ENCODE measurements around the gene CD109. TPM values are rescaled to one million over a fixed set of nuclear protein-coding genes. Genes with fewer than 3 reads are reported as not detected.

CD109 gene
- total and polyA plus RNA-seq, 2 of the 8 experiments (the other 6 are each of a cell fraction or from before 2014, with no cell fraction given) = 1.4 to 5.3 TPM

GRCh38 chr6:73691512-73691911, 4.5 kb upstream of the CD109 start:
- Histone ChIP-seq H2BK5ac (ENCODE audit: low read depth, low read length) (no peak overlapping the region), H2BK20ac (ENCODE audit: low read length) (no peak overlapping the region), H3K79me2 (ENCODE audit: control insufficient read depth in 1 of 2, insufficient read depth in 2 of 2, low read length in 2 of 2) (no peaks in the 10 kb centered on the region), H3K36me3 (ENCODE audit: control insufficient read depth in 2 of 4, insufficient read depth in 4 of 4, low read length in 3 of 4) (no peaks in the 10 kb centered on the region), H3K9me3 (ENCODE audit: insufficient read depth in 2 of 2, low read depth in 1 of 2, low read length in 1 of 2) (no peaks in the 10 kb centered on the region), H4K8ac (ENCODE audit: extremely low read depth, insufficient read depth, low read length) (no peak overlapping the region), H3K23me2 (ENCODE audit: low read depth, low read length) (peaks cover 5% of the 10 kb centered on the region), H3K4me1 (replicated peaks in 1 of 4; ENCODE audit: control insufficient read depth in 3 of 4, insufficient read depth in 4 of 4, low read length in 3 of 4) (peaks cover 0 to 3% (median 0%) of the 10 kb centered on the region in 4 experiments; a peak in 2 of 7 replicates), H3K4me2 (ENCODE audit: insufficient read depth in 1 of 2, low read depth in 2 of 2, low read length in 2 of 2) (no peak overlapping the region), H3K14ac (ENCODE audit: insufficient read length) (no peak overlapping the region), H3K23ac (ENCODE audit: insufficient read length) (no peak overlapping the region), H4K20me1 (replicated peaks in 1 of 2; ENCODE audit: control insufficient read depth in 1 of 2, insufficient read depth in 2 of 2, low read length in 2 of 2) (no peaks in the 10 kb centered on the region), H3K4ac (replicated peaks; ENCODE audit: insufficient read length, low read depth, low read length) (no peak overlapping the region), H3K79me1 (ENCODE audit: low read depth, low read length) (no peaks in the 10 kb centered on the region), H3K27me3 (replicated peaks in 1 of 4; ENCODE audit: control insufficient read depth in 3 of 4, extremely low read depth in 1 of 4, insufficient read depth in 3 of 4, low read length in 3 of 4) (peaks cover 0 to 2% (median 0%) of the 10 kb centered on the region in 4 experiments; a peak in 3 of 7 replicates), H4K91ac (replicated peaks; ENCODE audit: insufficient read length, low read length) (no peak overlapping the region), H3K18ac (ENCODE audit: extremely low read depth, low read length) (no peak overlapping the region), H4K5ac (ENCODE audit: insufficient read length, low read depth, low read length) (no peak overlapping the region), H2AFZ (ENCODE audit: low read length) (no peak overlapping the region), H2BK120ac (replicated peaks; ENCODE audit: low read depth, low read length) (no peak overlapping the region), H2AK5ac (ENCODE audit: low read depth, low read length) (no peak overlapping the region), H3K4me3 (ENCODE audit: extremely low read depth in 1 of 4, insufficient read depth in 2 of 4, low read depth in 3 of 4, low read length in 4 of 4) (no peak overlapping the region), H3K27ac (ENCODE audit: low read depth, low read length) (no peak overlapping the region), H3K56ac (replicated peaks; ENCODE audit: insufficient read length, low read depth, low read length) (no peak overlapping the region), H2BK12ac (ENCODE audit: low read depth, low read length) (no peak overlapping the region), H2BK15ac (ENCODE audit: low read length) (no peak overlapping the region), H3K9ac (replicated peaks in 1 of 4; ENCODE audit: extremely low read depth in 1 of 4, low read depth in 3 of 4, low read length in 3 of 4) (no peak overlapping the region)
- POLR2A ChIA-PET (ENCODE audit: partially characterized antibody) = interaction anchor here (1.0 to 1.2 kb wide), 2 partner anchors 18 to 170 kb away, joined by 3 to 4 read pairs; partner anchors contain the start of gene EEF1A1
- CTCF ChIA-PET (ENCODE audit: partially characterized antibody) = interaction anchor here (1.4 to 4.1 kb wide), 4 partner anchors 9 to 41 kb away, joined by 4 to 22 read pairs (median 13); no protein-coding TSS in a partner anchor
- FAIRE-seq (no peak), DNase-seq (ENCODE audit: low read depth in 1 of 2, low spot score in 2 of 2) (no peak)
- TF ChIP-seq BRCA1 (IDR thresholded peaks at IDR 0.05; ENCODE audit: low read depth, low read length) (no peak), BCL11A (IDR thresholded peaks at IDR 0.05; ENCODE audit: low read depth in 2 of 2, low read length in 2 of 2) (no peak), EZH2 (IDR thresholded peaks at IDR 0.05; ENCODE audit: low read depth, low read length, severe bottlenecking) (no peak), SIX5 (IDR thresholded peaks at IDR 0.05; ENCODE audit: low read depth, low read length) (no peak), BACH1 (IDR thresholded peaks at IDR 0.05; ENCODE audit: low read length) (no peak), RFX5 (IDR thresholded peaks at IDR 0.05; ENCODE audit: borderline replicate concordance, low read depth, low read length) (no peak), HDAC2 (IDR thresholded peaks at IDR 0.05; ENCODE audit: borderline replicate concordance in 1 of 2, low read depth in 2 of 2, low read length in 2 of 2) (no peak), EGR1 (IDR thresholded peaks at IDR 0.05; ENCODE audit: borderline replicate concordance, low read depth, low read length) (no peak)

Data from H1 (cell line).